CD4-positive, alpha-beta T cell (primary cell): Measurements from ENCODE around the gene CD82. TPM values are rescaled to one million over a fixed set of nuclear protein-coding genes. Genes with fewer than 3 reads are reported as not detected.

Experiments used
- ATAC-seq: fragments of 200-7000 bp; cut with Tn5 transposase; one replicate; pipeline ENCODE4 v1.10.0; 2022; ENCODE audit warnings: mild to moderate bottlenecking; ENCODE audit not compliant: poor library complexity
- CTCF ChIA-PET: fragments of 350-600 bp; sonication (Branson Sonifier 250); formaldehyde crosslinking; loops from one replicate; lab custom pipeline; 2021; ENCODE audit warnings: antibody characterized with exemption, inconsistent platforms; lab: Charles Lee
- POLR2A ChIA-PET: fragments of 350-600 bp; sonication (Branson Sonifier 250); formaldehyde crosslinking; loops from one replicate; lab custom pipeline; 2021; ENCODE audit warnings: antibody characterized with exemption, inconsistent platforms; lab: Charles Lee
- DNase-seq, 14 experiments: peaks; one replicate each; pipeline ENCODE4 v3.0.0-alpha.2; 2013 to 2020; ENCODE audit warnings: mixed read lengths in 2 of 14
- H3K27ac ChIP-seq, 2 donors: one replicate each; pipeline versions ENCODE4 v1.5.1 to v1.7.0; 2013; ENCODE audit warnings: low read length in 2 of 2, low read depth in 1 of 2, mild to moderate bottlenecking in 1 of 2
- H3K27me3 ChIP-seq, 2 experiments: 1 replicate in 1 of 2; 2 replicates in 1 of 2; pipeline versions ENCODE4 v1.6.1 to v1.7.0; 2013; ENCODE audit warnings: low read length in 2 of 2, control low read depth in 1 of 2, mild to moderate bottlenecking in 1 of 2, moderate library complexity in 1 of 2; ENCODE audit not compliant: insufficient read depth in 2 of 2, control insufficient read depth in 1 of 2
- H3K36me3 ChIP-seq: one replicate; pipeline ENCODE4 v1.6.1; 2013; ENCODE audit warnings: low read length, control low read depth; ENCODE audit not compliant: insufficient read depth
- H3K4me1 ChIP-seq: one replicate; pipeline ENCODE4 v1.6.1; 2013; ENCODE audit warnings: low read length, control low read depth; ENCODE audit not compliant: insufficient read depth
- H3K4me3 ChIP-seq: one replicate; pipeline ENCODE4 v1.5.1; 2013; ENCODE audit warnings: mild to moderate bottlenecking, low read length, moderate library complexity
- H3K9me3 ChIP-seq, 2 experiments: 1 replicate in 1 of 2; 2 replicates in 1 of 2; pipeline versions ENCODE4 v1.6.1 to v1.7.0; 2013; ENCODE audit warnings: low read length in 2 of 2, mild to moderate bottlenecking in 2 of 2, control low read depth in 1 of 2, moderate library complexity in 1 of 2; ENCODE audit not compliant: control insufficient read depth in 1 of 2, insufficient read depth in 1 of 2
- H3K27ac Mint-ChIP-seq: one replicate; pipeline ENCODE4 v1.8.0; 2020; ENCODE audit warnings: mixed read lengths
- H3K27me3 Mint-ChIP-seq: one replicate; pipeline ENCODE4 v1.8.0; 2021; ENCODE audit warnings: mixed read lengths
- H3K36me3 Mint-ChIP-seq: one replicate; pipeline ENCODE4 v1.8.0; 2021; ENCODE audit warnings: low read depth, mixed read lengths
- H3K4me1 Mint-ChIP-seq: one replicate; pipeline ENCODE4 v1.8.0; 2021; ENCODE audit warnings: low read depth, mixed read lengths
- H3K4me3 Mint-ChIP-seq: one replicate; pipeline ENCODE4 v1.8.0; 2020; ENCODE audit warnings: mild to moderate bottlenecking, mixed read lengths
- H3K9me3 Mint-ChIP-seq: one replicate; pipeline ENCODE4 v1.8.0; 2020; ENCODE audit warnings: mixed read lengths
- intact Hi-C, 2 experiments: fragments of 100-400 bp; cut with DNase I in 1 of 2; cut with micrococcal nuclease in 1 of 2; formaldehyde crosslinking; loops; one replicate each; pipeline versions ENCODE4 v1.15.1 to v1.9.0; 2023 to 2025; cut with DNase I, micrococcal nuclease
- total RNA-seq, 174 experiments: library from RNA in 2 of 174; stranded (reverse) in 2 of 174; gene quantifications; one replicate each; pipeline ENCODE4 v1.2.3 and lab custom pipeline; 2021 to 2026
- TF ChIP-seq, protein P1 (sequence below): fragments of 200-600 bp; IDR thresholded peaks from one replicate; pipeline ENCODE4 v1.8.0; 2022; ENCODE audit warnings: antibody characterized with exemption, mild to moderate bottlenecking

CD82 gene
- total RNA-seq, 2 experiments from 2014 or later, result 33.8 to 37.3 TPM

DNA sequence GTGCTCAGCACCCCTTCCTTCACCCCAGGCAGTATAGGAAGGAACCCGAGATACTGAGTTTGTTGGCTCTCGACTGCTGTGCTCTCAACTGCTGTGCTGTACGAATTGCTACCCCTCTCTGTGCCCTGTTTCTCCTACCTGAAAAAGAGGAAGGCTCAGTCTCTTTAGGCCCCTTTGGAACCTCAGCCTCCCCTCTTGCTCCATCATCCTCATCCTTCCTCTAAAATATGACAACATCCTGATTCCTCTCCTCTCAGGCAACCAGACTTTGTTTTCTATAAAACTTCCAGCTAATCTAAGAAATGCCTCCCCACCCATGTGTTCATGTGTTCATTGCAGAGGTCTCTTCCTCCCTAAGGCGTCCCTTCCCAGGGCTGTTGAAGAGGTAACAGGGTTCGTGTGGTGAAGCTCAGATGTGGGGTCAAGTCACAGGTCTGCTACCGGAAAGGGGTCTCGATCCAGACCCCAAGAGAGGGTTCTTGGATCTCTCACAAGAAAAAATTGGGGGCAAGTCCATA lies 35.5 kb upstream of the CD82 start:
- ATAC-seq, result no peak
- H3K27ac Mint-ChIP-seq, result no peak overlapping the region
- H3K36me3 ChIP-seq, result no peaks in the 10 kb centered on the region

DNA sequence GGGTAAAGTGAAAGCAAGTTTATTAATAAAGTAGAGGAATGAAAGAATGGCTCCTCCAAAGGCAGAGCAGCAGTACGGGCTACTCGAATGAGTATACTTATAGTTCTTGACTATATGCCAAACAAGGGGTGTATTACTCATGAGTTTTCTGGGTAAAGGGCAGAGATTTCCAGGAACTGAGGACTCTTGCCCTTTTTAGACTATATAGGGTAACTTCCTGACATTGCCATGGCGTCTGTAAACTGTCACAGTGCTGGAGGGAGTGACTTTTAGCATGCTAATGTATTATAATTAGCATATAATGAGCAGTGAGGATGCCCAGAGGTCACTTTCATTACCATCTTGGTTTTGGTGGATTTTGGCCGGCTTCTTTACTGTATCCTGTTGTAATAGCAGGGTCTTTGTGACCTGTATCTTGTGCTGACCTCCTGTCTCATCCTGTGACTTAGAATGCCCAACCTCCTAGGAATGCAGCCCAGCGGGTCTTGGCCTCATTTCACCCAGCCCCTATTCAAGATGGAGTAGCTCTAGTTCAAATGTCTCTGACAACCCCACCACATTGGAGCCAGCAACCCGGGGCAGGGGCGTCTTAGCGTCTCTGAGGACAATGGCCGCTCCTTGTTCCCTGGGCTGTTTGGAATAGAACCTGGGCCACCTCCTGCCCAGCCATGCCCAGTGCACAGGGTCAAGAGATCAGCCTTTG lies 34.9 kb upstream of the CD82 start:
- H3K36me3 Mint-ChIP-seq, result no peaks in the 10 kb centered on the region
- TF ChIP-seq, protein P1, sequence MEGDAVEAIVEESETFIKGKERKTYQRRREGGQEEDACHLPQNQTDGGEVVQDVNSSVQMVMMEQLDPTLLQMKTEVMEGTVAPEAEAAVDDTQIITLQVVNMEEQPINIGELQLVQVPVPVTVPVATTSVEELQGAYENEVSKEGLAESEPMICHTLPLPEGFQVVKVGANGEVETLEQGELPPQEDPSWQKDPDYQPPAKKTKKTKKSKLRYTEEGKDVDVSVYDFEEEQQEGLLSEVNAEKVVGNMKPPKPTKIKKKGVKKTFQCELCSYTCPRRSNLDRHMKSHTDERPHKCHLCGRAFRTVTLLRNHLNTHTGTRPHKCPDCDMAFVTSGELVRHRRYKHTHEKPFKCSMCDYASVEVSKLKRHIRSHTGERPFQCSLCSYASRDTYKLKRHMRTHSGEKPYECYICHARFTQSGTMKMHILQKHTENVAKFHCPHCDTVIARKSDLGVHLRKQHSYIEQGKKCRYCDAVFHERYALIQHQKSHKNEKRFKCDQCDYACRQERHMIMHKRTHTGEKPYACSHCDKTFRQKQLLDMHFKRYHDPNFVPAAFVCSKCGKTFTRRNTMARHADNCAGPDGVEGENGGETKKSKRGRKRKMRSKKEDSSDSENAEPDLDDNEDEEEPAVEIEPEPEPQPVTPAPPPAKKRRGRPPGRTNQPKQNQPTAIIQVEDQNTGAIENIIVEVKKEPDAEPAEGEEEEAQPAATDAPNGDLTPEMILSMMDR, result no peak
- no peak overlapping the region for H3K27ac Mint-ChIP-seq
- H3K4me3 ChIP-seq, result no peak overlapping the region
- H3K9me3 Mint-ChIP-seq, result no peaks in the 10 kb centered on the region
- ChIA-PET CTCF (no interaction called here), POLR2A (no interaction called here)
- intact Hi-C loops, result no loop called here
- H3K4me1 Mint-ChIP-seq, result no peaks in the 10 kb centered on the region
- no peaks in the 10 kb centered on the region for H3K36me3 ChIP-seq
- peaks cover 0 to 3% of the 10 kb centered on the region in 2 experiments for H3K9me3 ChIP-seq
- H3K4me1 ChIP-seq, result peaks cover 9% of the 10 kb centered on the region
- no peaks in the 10 kb centered on the region for H3K27me3 Mint-ChIP-seq
- DNase-seq, result peak in 2 of 14 experiments; percentile 24 to 42
- ATAC-seq, result no peak
- H3K27ac ChIP-seq, result no peak overlapping the region
- peaks cover 0 to 2% of the 10 kb centered on the region in 2 experiments for H3K27me3 ChIP-seq
- no peak overlapping the region for H3K4me3 Mint-ChIP-seq

More for the DNA sequence above, 35.5 kb upstream of the CD82 start:
- H3K4me1 ChIP-seq, result peaks cover 9% of the 10 kb centered on the region
- H3K9me3 ChIP-seq, result peaks cover 0 to 3% of the 10 kb centered on the region in 2 experiments
- H3K4me1 Mint-ChIP-seq, result no peaks in the 10 kb centered on the region
- CTCF ChIA-PET, result no interaction called here
- H3K27me3 ChIP-seq, result no peaks in the 10 kb centered on the region
- no peak overlapping the region for H3K27ac ChIP-seq
- intact Hi-C loops, result no loop called here
- H3K27me3 Mint-ChIP-seq, result no peaks in the 10 kb centered on the region
- POLR2A ChIA-PET, result no interaction called here
- H3K4me3 Mint-ChIP-seq, result no peak overlapping the region
- H3K9me3 Mint-ChIP-seq, result no peaks in the 10 kb centered on the region
- H3K4me3 ChIP-seq, result no peak overlapping the region
- H3K36me3 Mint-ChIP-seq, result no peaks in the 10 kb centered on the region
- TF ChIP-seq, protein P1, result no peak
- no peak for DNase-seq

DNA sequence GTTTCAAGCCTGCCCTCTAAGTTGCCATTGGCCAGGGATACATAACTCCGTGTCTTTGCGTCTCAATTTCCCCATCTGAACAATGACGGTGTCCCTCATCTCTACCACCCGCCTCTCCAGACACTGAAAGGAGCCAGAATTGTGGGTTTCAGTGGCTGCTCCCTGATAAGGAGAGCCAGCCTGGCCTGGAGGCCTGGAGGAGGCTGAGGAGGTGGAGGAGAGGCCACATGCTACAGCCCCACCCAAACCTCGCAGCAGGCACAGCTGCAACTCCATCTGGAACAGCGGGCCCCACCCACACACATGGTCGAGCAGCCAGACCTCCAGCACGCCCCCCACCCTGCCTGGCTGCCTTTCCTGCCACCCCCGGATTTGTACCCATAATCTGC lies 34.4 kb upstream of the CD82 start:
- H3K36me3 ChIP-seq, result no peaks in the 10 kb centered on the region
- H3K4me3 ChIP-seq, result no peak overlapping the region
- H3K27ac ChIP-seq, result no peak overlapping the region
- Mint-ChIP-seq H3K27ac (no peak overlapping the region), H3K4me3 (no peak overlapping the region), H3K27me3 (no peaks in the 10 kb centered on the region), H3K9me3 (no peaks in the 10 kb centered on the region), H3K4me1 (no peaks in the 10 kb centered on the region), H3K36me3 (no peaks in the 10 kb centered on the region)
- no peak for ATAC-seq
- ChIA-PET CTCF (no interaction called here), POLR2A (no interaction called here)
- peaks cover 9% of the 10 kb centered on the region for H3K4me1 ChIP-seq
- TF ChIP-seq, protein P1, result no peak
- intact Hi-C loops, result no loop called here
- peaks cover 0 to 2% of the 10 kb centered on the region in 2 experiments for H3K27me3 ChIP-seq
- H3K9me3 ChIP-seq, result no peaks in the 10 kb centered on the region
- DNase-seq, result no peak
